KMS-11 (cell line): ENCODE measurements around the gene ABCB8.

Source experiments
- H2AFZ ChIP-seq: fragments of 200-600 bp; sonication (generic); 2 replicates; pipeline ENCODE4 v1.6.1; 2016; ENCODE audit warnings: antibody characterized with exemption, mixed run types, low read depth
- H3K27ac ChIP-seq: fragments of 200-600 bp; sonication (generic); 2 replicates; pipeline ENCODE4 v1.6.1; 2016; ENCODE audit warnings: mild to moderate bottlenecking, mixed run types
- H3K27me3 ChIP-seq: fragments of 200-600 bp; sonication (generic); 2 replicates; pipeline ENCODE4 v1.6.1; 2017; ENCODE audit warnings: mild to moderate bottlenecking, low read depth, mixed run types, moderate library complexity; ENCODE audit not compliant: insufficient read depth
- H3K36me3 ChIP-seq: fragments of 200-600 bp; sonication (generic); 2 replicates; pipeline ENCODE4 v1.6.1; 2017; ENCODE audit warnings: mild to moderate bottlenecking, mixed run types; ENCODE audit not compliant: insufficient read depth
- H3K4me1 ChIP-seq: fragments of 200-600 bp; sonication (generic); 2 replicates; pipeline ENCODE4 v1.6.1; 2016; ENCODE audit warnings: mild to moderate bottlenecking, low read depth, mixed run types; ENCODE audit not compliant: poor library complexity, severe bottlenecking
- H3K4me2 ChIP-seq: fragments of 200-600 bp; sonication (generic); 2 replicates; pipeline ENCODE4 v1.7.0; 2016; ENCODE audit warnings: mild to moderate bottlenecking, mixed run types
- H3K4me3 ChIP-seq: fragments of 200-600 bp; sonication (generic); IDR thresholded peaks from 2 replicates; pipeline ENCODE4 v1.6.1; 2017; ENCODE audit warnings: low read depth, low read length, mixed read lengths; ENCODE audit not compliant: insufficient read depth
- H3K79me2 ChIP-seq: fragments of 200-600 bp; sonication (generic); 2 replicates; pipeline ENCODE4 v1.6.1; 2016; ENCODE audit warnings: low read depth, mixed run types; ENCODE audit not compliant: insufficient read depth
- H3K9ac ChIP-seq: fragments of 200-600 bp; sonication (generic); 2 replicates; pipeline ENCODE4 v1.6.1; 2016; ENCODE audit warnings: mild to moderate bottlenecking, mixed run types
- H4K20me1 ChIP-seq: fragments of 200-600 bp; sonication (generic); 2 replicates; pipeline ENCODE4 v1.6.1; 2016; ENCODE audit warnings: mild to moderate bottlenecking, mixed run types; ENCODE audit not compliant: insufficient read depth
- CTCF ChIP-seq: fragments of 200-600 bp; sonication (generic); conservative IDR thresholded peaks from 2 replicates; pipeline ENCODE4 v1.6.1; 2017; ENCODE audit warnings: low read depth, mild to moderate bottlenecking, antibody characterized with exemption, low read length, moderate library complexity, mixed read lengths

The ABCB8 gene

GRCh38 chr7:151080067-151080521, 51.8 kb downstream of the ABCB8 start:
- peaks cover 28% of the 10 kb centered on the region for H3K79me2 ChIP-seq

GRCh38 chr7:151080522-151081169, 52.4 kb downstream of the ABCB8 start, which contains the start of gene FASTK:
Gene FASTK (minus strand): TSS chr7:151080809. CDS start chr7:151080766, 43 bp downstream.
- peak within 1 kb of the TSS; percentile 91 for H3K9ac ChIP-seq
- peak within 1 kb of the TSS; percentile 74 for H3K27ac ChIP-seq
- no peaks in the 10 kb centered on the region for H3K27me3 ChIP-seq
- TF ChIP-seq CTCF: no peak
- peak within 1 kb of the TSS; percentile 63 for H3K4me3 ChIP-seq
- peaks cover 40% of the 10 kb centered on the region for H3K4me1 ChIP-seq
- H3K36me3 ChIP-seq: no peaks in the 10 kb centered on the region
- H3K79me2 ChIP-seq: peaks cover 28% of the 10 kb centered on the region
- peak within 1 kb of the TSS; percentile 65 for H2AFZ ChIP-seq
- peak within 1 kb of the TSS; percentile 59 for H3K4me2 ChIP-seq
- H4K20me1 ChIP-seq: no peaks in the 10 kb centered on the region

More at GRCh38 chr7:151080067-151080521, 51.8 kb downstream of the ABCB8 start:
- Histone ChIP-seq H2AFZ (peak overlapping the region; percentile 65), H4K20me1 (no peaks in the 10 kb centered on the region), H3K4me2 (peak overlapping the region; percentile 59), H3K4me3 (peak overlapping the region; percentile 63), H3K27ac (peak overlapping the region; percentile 74), H3K36me3 (no peaks in the 10 kb centered on the region), H3K27me3 (no peaks in the 10 kb centered on the region), H3K9ac (peak overlapping the region; percentile 91), H3K4me1 (peaks cover 35% of the 10 kb centered on the region)
- TF ChIP-seq CTCF: no peak

GRCh38 chr7:151081170-151082101, 53.2 kb downstream of the ABCB8 start:
- no peaks in the 10 kb centered on the region for H4K20me1 ChIP-seq
- H3K27me3 ChIP-seq: no peaks in the 10 kb centered on the region
- peak overlapping the region; percentile 91; the same call in 1 of the 2 replicates for H3K9ac ChIP-seq
- peaks cover 28% of the 10 kb centered on the region for H3K79me2 ChIP-seq
- no peak overlapping the region for H3K4me3 ChIP-seq
- peak overlapping the region; percentile 65; the same call in 1 of the 2 replicates for H2AFZ ChIP-seq
- no peaks in the 10 kb centered on the region for H3K36me3 ChIP-seq
- TF ChIP-seq CTCF: no peak
- peak overlapping the region; percentile 74; the same call in 1 of the 2 replicates for H3K27ac ChIP-seq
- peaks cover 43% of the 10 kb centered on the region for H3K4me1 ChIP-seq
- peak overlapping the region; percentile 59; the same call in 1 of the 2 replicates for H3K4me2 ChIP-seq
